SU-DHL-6 (cell line): ENCODE results near the gene SCUBE1.

Experiments
- EZH2phosphoT487 ChIP-seq: fragments of 200-600 bp; sonication (generic), shearing (Covaris generic); conservative IDR thresholded peaks from 2 replicates; pipeline ENCODE4 v1.6.1; 2018; ENCODE audit warnings: mild to moderate bottlenecking, antibody characterized with exemption, low read length, moderate library complexity, mixed read lengths
- TF ChIP-seq, protein P1 (sequence below): fragments of 200-600 bp; sonication (generic); IDR thresholded peaks from one replicate; pipeline ENCODE4 v1.5.1; 2017; ENCODE audit warnings: antibody characterized with exemption, mild to moderate bottlenecking, low read length, moderate library complexity; ENCODE audit not compliant: insufficient read depth, poor library complexity, severe bottlenecking

- TF ChIP-seq, protein P1, sequence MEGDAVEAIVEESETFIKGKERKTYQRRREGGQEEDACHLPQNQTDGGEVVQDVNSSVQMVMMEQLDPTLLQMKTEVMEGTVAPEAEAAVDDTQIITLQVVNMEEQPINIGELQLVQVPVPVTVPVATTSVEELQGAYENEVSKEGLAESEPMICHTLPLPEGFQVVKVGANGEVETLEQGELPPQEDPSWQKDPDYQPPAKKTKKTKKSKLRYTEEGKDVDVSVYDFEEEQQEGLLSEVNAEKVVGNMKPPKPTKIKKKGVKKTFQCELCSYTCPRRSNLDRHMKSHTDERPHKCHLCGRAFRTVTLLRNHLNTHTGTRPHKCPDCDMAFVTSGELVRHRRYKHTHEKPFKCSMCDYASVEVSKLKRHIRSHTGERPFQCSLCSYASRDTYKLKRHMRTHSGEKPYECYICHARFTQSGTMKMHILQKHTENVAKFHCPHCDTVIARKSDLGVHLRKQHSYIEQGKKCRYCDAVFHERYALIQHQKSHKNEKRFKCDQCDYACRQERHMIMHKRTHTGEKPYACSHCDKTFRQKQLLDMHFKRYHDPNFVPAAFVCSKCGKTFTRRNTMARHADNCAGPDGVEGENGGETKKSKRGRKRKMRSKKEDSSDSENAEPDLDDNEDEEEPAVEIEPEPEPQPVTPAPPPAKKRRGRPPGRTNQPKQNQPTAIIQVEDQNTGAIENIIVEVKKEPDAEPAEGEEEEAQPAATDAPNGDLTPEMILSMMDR, result no peak
- no peak for TF ChIP-seq EZH2phosphoT487
Measured at GRCh38 chr22:43260331-43261231, 82.6 kb downstream of the SCUBE1 start.
